KMS-11 (cell line): ENCODE measurements around the gene SRRM5.
"Not testable (repeated sequence)": the region's sequence is repeated elsewhere in the genome, so short reads cannot be mapped to it uniquely, and the experiment has no call there.

ENCODE experiments used
- H2AFZ ChIP-seq: fragments of 200-600 bp; sonication (generic); 2 replicates; pipeline ENCODE4 v1.6.1; 2016; ENCODE audit warnings: antibody characterized with exemption, mixed run types, low read depth
- H3K27ac ChIP-seq: fragments of 200-600 bp; sonication (generic); 2 replicates; pipeline ENCODE4 v1.6.1; 2016; ENCODE audit warnings: mild to moderate bottlenecking, mixed run types
- H3K27me3 ChIP-seq: fragments of 200-600 bp; sonication (generic); 2 replicates; pipeline ENCODE4 v1.6.1; 2017; ENCODE audit warnings: mild to moderate bottlenecking, low read depth, mixed run types, moderate library complexity; ENCODE audit not compliant: insufficient read depth
- H3K36me3 ChIP-seq: fragments of 200-600 bp; sonication (generic); 2 replicates; pipeline ENCODE4 v1.6.1; 2017; ENCODE audit warnings: mild to moderate bottlenecking, mixed run types; ENCODE audit not compliant: insufficient read depth
- H3K4me1 ChIP-seq: fragments of 200-600 bp; sonication (generic); 2 replicates; pipeline ENCODE4 v1.6.1; 2016; ENCODE audit warnings: mild to moderate bottlenecking, low read depth, mixed run types; ENCODE audit not compliant: poor library complexity, severe bottlenecking
- H3K4me2 ChIP-seq: fragments of 200-600 bp; sonication (generic); 2 replicates; pipeline ENCODE4 v1.7.0; 2016; ENCODE audit warnings: mild to moderate bottlenecking, mixed run types
- H3K4me3 ChIP-seq: fragments of 200-600 bp; sonication (generic); IDR thresholded peaks from 2 replicates; pipeline ENCODE4 v1.6.1; 2017; ENCODE audit warnings: low read depth, low read length, mixed read lengths; ENCODE audit not compliant: insufficient read depth
- H3K79me2 ChIP-seq: fragments of 200-600 bp; sonication (generic); 2 replicates; pipeline ENCODE4 v1.6.1; 2016; ENCODE audit warnings: low read depth, mixed run types; ENCODE audit not compliant: insufficient read depth
- H3K9ac ChIP-seq: fragments of 200-600 bp; sonication (generic); 2 replicates; pipeline ENCODE4 v1.6.1; 2016; ENCODE audit warnings: mild to moderate bottlenecking, mixed run types
- H4K20me1 ChIP-seq: fragments of 200-600 bp; sonication (generic); 2 replicates; pipeline ENCODE4 v1.6.1; 2016; ENCODE audit warnings: mild to moderate bottlenecking, mixed run types; ENCODE audit not compliant: insufficient read depth
- CTCF ChIP-seq: fragments of 200-600 bp; sonication (generic); conservative IDR thresholded peaks from 2 replicates; pipeline ENCODE4 v1.6.1; 2017; ENCODE audit warnings: low read depth, mild to moderate bottlenecking, antibody characterized with exemption, low read length, moderate library complexity, mixed read lengths

SRRM5 gene

GRCh38 chr19:43596842-43597461 lies 14.9 kb upstream of the SRRM5 start:
- H3K4me1 ChIP-seq: peaks cover 14% of the 10 kb centered on the region
- H3K9ac ChIP-seq: peak overlapping the region; percentile 95
- no peaks in the 10 kb centered on the region for H3K36me3 ChIP-seq
- TF ChIP-seq CTCF: no peak
- H3K27ac ChIP-seq: peak overlapping the region; percentile 93
- H3K27me3 ChIP-seq: no peaks in the 10 kb centered on the region
- H2AFZ ChIP-seq: peak overlapping the region; percentile 81
- no peaks in the 10 kb centered on the region for H4K20me1 ChIP-seq
- H3K4me2 ChIP-seq: peak overlapping the region; percentile 89
- H3K4me3 ChIP-seq: peak overlapping the region; percentile 56
- H3K79me2 ChIP-seq: peaks cover 35% of the 10 kb centered on the region

GRCh38 chr19:43597876-43598275 lies 14.0 kb upstream of the SRRM5 start:
- H3K27ac ChIP-seq: no peak overlapping the region
- H3K79me2 ChIP-seq: peaks cover 35% of the 10 kb centered on the region
- H3K4me2 ChIP-seq: peak overlapping the region; percentile 89
- H3K9ac ChIP-seq: no peak overlapping the region
- no peak overlapping the region for H2AFZ ChIP-seq
- H3K27me3 ChIP-seq: no peaks in the 10 kb centered on the region
- H4K20me1 ChIP-seq: no peaks in the 10 kb centered on the region
- no peaks in the 10 kb centered on the region for H3K36me3 ChIP-seq
- no peak overlapping the region for H3K4me3 ChIP-seq
- TF ChIP-seq CTCF: no peak
- peaks cover 14% of the 10 kb centered on the region for H3K4me1 ChIP-seq

GRCh38 chr19:43598445-43599240 lies 13.2 kb upstream of the SRRM5 start:
- no peak overlapping the region for H3K4me3 ChIP-seq
- no peak for TF ChIP-seq CTCF
- no peak overlapping the region for H3K9ac ChIP-seq
- H2AFZ ChIP-seq: no peak overlapping the region
- peaks cover 35% of the 10 kb centered on the region for H3K79me2 ChIP-seq
- H3K4me2 ChIP-seq: peak overlapping the region; percentile 89; the same call in 1 of the 2 replicates
- H3K36me3 ChIP-seq: no peaks in the 10 kb centered on the region
- peaks cover 14% of the 10 kb centered on the region for H3K4me1 ChIP-seq
- H3K27ac ChIP-seq: no peak overlapping the region
- no peaks in the 10 kb centered on the region for H4K20me1 ChIP-seq
- H3K27me3 ChIP-seq: no peaks in the 10 kb centered on the region

- Histone ChIP-seq H3K4me3 (no peak overlapping the region), H3K79me2 (peaks cover 25% of the 10 kb centered on the region), H4K20me1 (no peaks in the 10 kb centered on the region), H3K36me3 (no peaks in the 10 kb centered on the region), H3K27me3 (no peaks in the 10 kb centered on the region), H3K9ac (no peak overlapping the region), H2AFZ (no peak overlapping the region), H3K27ac (no peak overlapping the region), H3K4me1 (peaks cover 9% of the 10 kb centered on the region), H3K4me2 (no peak overlapping the region)
- no peak for TF ChIP-seq CTCF
Observed at GRCh38 chr19:43599635-43600295, 12.1 kb upstream of the SRRM5 start.

- H3K9ac ChIP-seq, H2AFZ ChIP-seq, H3K27me3 ChIP-seq, H3K4me1 ChIP-seq, H3K4me3 ChIP-seq, H3K27ac ChIP-seq, H4K20me1 ChIP-seq, H3K4me2 ChIP-seq, H3K36me3 ChIP-seq: not testable (repeated sequence)
- H3K79me2 ChIP-seq: peaks cover 23% of the 10 kb centered on the region
Observed at GRCh38 chr19:43600326-43600725, 11.6 kb upstream of the SRRM5 start.
